ENCODE results near the gene QKI.

Gene QKI

DNA sequence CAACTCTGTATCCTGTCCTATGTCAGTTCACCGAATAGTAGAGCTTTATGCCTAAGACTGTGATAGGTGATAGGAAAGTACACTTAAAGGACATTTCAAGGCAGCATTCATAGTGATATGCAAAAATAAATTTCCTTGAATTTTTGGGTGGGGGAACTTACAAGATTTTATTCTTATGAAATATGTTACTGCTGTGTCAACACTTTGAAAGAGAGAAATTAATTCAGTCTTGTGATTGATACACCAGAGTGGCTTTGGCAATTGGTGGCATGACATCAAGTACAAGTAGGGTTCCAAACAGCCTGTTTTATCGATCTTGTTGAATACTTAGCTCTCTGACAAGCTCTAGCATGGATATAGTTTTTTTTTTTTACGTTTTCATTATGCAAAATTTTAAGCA, 72.3 kb downstream of the QKI start:
- no peak for DNase-seq (ENCODE audit: low read depth in 2 of 2)

DNA sequence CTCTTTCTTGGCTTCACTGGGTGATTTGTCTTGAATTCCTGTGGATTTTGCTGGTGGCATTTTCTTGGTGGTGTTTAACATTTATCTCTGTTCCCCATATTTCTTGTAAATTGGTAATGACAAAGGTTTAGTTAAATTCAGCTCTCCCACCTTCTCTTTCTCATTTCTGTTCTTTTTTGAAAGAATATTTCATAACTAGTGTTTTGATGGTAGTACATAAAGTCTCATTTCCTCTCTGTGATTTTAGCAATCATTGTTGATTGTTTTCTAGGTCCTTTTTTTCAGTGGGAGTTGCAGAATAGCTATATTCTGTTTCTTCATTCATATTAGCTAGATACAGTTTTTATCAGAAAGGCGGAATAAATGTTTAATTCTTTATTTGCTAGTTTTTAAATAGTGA, 73.1 kb downstream of the QKI start:
- no peak for DNase-seq (ENCODE audit: low read depth in 2 of 2)

DNA sequence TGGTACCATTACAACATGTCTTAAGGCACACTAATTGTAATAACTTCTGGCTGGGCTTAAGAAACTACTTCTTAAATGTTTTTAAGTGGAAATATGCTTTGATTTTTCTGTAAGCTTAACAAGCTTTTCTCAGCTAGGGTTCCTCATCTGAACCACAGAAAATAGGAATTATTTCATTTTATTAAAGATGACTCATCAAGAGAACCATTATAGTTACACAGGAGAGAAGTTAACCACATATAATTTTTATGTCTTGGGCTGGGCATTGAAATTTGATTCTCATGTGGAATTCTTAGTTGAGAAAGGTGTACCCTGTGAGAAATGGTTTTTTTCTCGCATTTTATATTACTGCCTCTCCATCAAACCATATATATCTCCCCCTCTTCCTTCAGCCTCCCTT, 75.1 kb downstream of the QKI start:
- DNase-seq (ENCODE audit: low read depth in 2 of 2) = no peak

DNA sequence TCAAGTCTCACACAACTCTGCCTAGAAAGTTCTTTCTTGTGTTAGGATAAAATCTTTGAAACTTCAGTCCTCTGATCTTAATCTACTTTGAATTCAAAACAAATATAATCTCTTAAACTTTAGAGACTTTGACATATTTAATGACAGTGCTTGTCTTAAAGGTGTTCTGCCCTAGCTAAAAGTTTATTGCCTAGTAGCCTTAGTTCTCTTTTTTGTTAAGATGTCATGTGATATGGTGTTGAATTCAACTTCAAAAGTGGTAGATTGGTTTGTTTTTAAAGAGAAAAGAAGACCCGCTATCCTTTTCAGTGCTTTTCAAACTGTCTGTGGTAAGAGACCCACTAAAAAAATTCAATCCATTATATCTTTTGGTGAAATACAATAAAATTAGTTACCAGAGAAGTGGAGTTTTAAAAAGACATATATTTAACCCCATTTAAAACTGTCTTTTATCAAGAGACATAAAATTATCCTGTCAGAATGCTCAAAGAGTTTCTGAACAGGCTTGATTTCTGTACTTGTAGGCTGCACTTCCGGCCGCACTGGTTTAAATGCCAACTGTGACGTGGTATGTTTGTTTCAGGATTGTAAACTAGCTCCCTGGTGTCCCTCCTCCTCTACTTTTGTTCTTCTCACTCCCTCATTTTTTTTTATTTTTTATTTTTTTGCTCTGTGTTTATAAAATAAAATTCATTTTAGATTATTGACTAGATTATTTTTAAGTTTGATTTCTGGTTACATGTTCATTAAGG, 76.5 kb downstream of the QKI start:
- no peak for DNase-seq (ENCODE audit: low read depth in 2 of 2)

DNA sequence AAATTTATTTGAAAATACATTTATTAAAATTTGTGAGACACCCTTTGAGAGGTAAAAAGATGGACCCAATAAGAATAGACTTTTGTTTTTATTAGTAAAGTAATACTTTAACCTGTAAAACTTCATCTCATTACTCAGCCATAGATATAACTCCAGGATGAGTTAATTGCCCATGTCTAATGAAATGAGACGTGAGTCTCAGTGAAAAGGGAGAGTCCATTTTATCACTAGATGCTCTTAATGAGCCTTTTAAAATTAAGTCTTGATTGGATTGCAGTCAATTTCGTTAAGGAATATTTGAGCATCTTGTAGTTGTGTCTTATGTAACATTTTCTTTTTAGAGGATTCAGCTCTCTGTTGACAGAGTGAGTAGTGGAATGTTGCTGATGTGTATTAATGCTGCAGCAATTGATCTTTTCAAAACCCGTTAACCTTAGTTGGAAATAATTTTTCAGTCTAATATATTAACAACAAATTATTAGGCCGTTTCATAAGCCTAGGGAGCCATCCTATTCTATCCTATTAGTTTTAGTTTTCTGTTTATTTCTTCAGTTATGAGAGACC, 77.3 kb downstream of the QKI start:
- DNase-seq (ENCODE audit: low read depth in 2 of 2) = no peak

DNA sequence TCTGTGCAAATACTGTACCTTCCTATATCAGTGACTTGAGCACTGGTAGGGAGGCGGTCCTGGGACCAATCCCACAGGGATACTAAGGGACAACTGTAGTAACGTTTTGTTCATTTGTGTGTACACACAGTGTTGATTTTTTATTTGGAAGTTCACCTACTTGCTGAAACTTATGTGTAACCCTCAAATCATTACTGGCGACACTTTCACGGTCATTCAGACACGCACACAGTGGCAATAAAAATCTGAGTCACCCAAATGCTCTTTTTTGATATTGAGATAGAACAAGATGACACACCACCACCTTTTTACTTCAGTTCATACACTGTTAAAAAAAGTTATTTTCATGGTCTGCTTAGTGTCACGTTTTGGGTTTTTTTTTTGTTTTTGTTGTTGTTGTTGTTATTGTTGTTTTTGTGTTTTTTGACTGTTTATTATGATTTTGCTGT, 79.8 kb downstream of the QKI start:
- no peak for DNase-seq (ENCODE audit: low read depth in 2 of 2)

DNA sequence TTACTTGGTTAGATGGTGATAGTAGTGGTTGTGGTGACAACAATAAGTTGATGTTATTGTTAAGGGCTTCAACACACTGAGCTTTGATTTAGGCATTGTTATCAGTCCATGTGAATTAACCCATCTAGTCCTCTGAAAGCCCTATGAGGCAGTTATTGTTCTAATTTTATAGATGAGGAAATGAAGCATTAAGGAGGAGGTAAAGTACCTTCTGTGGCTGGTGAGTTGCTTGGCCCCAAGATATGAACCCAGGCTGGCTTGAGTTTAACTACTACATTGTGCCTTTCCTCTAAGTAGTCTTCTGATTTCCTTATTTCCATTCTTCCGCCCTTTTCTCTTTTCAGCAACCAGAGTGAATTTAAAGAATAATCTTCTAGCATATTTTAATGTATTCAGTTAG, 81.7 kb downstream of the QKI start:
- no peak for DNase-seq (ENCODE audit: low read depth in 2 of 2)

DNA sequence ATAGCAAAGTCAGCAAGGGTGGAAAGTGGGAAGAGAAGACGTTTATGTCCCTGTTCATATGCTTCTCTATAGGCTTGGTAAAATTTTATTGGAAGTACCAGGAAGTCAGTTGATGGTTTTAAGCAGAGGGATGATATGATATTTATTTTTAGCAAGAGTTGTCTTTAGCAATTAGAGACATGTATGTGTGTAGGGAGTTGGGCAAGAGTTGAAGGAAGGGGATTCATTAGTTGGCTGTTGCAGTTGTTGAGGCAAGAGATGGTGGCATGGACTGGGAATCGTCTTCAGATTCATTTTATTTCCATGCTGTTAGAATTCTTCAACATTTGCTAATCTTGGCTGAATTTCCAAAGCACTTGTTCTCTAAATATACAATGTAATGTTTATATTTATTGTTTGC, 85.6 kb downstream of the QKI start:
- DNase-seq (ENCODE audit: low read depth in 2 of 2) = no peak

DNA sequence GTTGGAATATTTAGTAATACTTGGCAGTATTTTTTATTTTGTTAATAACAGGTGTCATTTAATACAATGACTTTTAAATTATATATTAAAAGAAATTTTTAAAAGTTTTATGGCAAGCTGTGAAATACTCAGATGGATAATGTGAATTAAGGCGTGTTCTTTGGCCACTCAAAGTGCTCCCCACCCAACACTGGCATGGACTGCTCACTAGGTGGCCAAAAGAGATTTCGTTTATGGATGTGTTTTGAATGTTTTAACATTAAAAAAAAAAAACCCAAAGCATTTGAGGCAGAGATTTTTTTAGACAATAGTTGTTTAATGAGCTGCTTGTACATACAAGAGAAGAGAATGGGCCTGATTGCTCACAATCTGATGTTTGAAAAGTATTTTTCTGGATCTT, 86.5 kb downstream of the QKI start:
- DNase-seq (ENCODE audit: low read depth in 2 of 2) = no peak

DNA sequence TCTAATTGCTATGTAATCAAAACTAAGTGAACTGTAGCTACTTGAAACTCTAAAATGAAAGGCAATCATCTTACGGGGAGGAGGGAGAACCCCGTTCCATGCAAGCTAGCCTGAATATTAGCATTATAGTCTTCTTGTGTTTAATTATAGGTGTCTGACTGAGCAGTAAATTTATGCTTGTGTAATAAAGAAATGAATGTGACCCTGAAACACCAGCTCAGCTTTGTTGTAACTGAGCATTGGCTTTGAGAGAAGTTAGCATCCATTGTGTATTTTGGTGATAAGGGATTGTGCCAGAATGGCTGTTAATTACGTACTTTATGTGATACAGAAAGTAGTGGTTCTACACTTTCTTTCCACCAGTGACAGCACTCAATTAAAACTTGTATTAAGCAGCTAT, 86.9 kb downstream of the QKI start:
- DNase-seq (ENCODE audit: low read depth in 2 of 2) = no peak

DNA sequence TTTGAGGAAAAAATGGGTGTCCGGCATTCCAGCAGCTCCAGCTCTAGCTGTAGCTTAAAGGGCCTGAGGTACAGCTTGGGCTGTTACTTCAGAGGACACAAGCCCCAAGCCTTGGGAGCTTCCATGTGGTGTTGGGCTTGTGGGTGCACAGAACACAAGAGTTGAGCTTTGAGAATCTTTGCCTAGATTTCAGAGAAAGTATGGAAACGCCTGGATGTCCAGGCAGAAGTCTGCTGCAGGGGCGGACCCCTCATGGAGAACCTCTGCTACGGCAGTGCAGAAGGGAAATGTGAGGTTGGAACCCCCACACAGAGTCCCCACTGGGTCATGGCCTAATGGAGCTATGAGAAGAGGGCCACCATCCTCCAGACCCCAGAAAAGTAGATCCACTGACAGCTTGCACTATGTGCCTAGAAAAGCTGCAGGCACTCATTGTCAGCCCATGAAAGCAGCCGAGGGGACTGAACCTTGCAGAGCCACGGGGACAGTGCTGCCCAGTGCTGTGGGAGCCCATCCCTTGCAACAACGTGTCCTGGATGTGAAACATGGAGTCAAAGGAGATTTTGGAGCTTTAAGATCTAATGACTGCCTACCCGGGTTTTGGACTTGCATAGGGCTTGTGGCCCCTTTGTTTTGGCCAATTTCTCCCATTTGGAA, 90.6 kb downstream of the QKI start:
- no peak for DNase-seq (ENCODE audit: low read depth in 2 of 2)

DNA sequence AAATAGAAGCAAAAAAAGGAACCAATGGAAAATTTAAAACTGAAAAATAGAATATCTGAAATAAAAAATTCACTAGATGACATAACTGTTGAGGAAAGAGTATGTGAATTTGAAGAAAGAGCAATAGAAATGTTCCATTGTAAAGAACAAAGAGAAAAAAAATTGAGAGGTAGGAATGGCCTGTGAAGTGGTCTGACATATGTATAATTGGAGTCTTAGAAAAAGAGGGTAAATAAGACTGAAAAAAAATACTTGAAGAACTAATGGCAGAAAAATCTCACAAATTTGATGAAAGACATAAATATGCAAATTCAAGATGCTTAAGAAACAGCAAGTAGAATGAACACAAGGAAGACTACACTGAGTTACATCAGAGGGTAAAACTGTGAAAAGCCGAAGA, 93.4 kb downstream of the QKI start:
- DNase-seq (ENCODE audit: low read depth in 2 of 2) = no peak

DNA sequence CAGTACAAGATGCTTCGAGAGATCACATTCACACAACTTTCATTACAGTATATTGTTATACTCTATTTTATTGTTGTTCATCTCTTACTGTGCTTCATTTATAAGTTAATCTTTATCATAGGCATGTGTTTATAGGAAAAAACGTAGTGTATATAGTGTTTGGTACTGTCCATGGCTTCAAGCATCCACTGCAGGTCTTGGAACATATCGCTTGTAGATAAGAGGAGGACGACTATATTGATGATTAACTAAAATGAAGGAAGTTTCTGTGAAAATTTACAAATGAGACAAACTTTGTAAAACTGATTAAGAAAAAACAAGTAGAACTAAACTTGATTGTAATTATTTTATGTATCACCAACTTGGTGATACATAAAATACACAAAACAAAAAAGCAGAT, 98.5 kb downstream of the QKI start:
- no peak for DNase-seq (ENCODE audit: low read depth in 2 of 2)

DNA sequence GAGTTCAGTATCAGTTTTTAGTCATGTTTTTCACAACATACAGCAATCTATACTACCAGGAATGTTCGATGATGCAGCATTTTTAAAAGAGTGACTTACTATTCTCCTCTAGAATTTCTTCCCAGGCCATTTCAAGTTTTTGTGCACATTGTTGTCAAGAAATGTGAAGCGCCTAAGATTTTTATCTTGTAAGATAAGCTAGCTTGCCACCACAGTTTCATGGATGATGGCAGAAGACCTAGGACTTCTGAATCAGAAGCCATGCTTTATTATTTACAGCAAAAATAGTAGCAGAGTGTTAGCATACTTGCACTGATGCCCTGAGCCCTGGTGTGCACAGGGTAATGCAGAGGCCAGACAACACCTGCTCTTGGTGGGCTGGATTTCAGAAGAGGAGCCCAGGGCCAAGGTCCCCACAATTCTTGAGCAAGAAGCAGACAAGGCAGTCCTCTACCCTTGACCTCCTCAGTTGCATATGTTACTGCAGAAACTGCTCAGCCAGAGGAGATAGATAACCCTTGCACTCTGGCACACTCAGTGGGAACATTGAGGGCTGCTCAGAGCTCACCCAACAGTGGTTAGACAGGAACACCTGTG, 99.2 kb downstream of the QKI start:
- no peak for DNase-seq (ENCODE audit: low read depth in 2 of 2)

DNA sequence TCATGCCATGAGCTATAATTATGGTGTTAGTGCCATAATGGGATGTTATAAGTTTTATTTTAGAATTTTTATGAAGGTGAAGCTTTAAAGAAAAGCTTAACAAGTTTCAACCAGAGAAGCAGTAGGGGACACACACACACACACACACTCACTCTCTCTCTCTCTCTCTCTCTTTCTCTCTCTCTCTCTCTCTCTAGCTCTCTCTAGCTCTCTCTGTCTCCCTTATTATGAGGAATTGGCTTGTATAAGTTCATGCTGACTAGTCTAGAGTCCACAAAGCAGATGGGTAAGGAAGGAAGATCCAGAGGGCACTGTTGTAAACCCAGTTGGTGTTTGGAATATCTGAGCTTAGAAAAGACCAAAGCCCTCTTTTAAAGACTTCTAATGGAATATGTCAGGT, 102.4 kb downstream of the QKI start:
- no peak for DNase-seq (ENCODE audit: low read depth in 2 of 2)

DNA sequence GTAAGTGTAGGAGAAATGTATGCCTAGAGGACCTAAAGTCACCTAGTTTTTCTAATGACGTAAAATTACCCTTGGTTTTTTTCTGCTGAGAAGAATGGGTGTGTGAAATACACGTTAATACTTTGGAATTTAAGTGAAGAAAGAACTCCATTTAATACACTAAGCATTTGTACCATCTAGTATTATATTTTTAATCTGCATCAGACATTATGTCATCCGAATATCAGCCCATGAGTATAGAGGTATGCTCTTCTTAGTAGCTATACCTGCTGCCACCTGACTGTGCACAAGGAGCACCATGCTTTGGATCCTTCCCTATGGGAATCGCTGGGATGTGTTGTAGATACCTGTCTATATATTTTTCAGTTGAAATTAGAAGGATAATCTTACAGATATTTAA, 106.4 kb downstream of the QKI start:
- DNase-seq (ENCODE audit: low read depth in 2 of 2) = no peak

DNA sequence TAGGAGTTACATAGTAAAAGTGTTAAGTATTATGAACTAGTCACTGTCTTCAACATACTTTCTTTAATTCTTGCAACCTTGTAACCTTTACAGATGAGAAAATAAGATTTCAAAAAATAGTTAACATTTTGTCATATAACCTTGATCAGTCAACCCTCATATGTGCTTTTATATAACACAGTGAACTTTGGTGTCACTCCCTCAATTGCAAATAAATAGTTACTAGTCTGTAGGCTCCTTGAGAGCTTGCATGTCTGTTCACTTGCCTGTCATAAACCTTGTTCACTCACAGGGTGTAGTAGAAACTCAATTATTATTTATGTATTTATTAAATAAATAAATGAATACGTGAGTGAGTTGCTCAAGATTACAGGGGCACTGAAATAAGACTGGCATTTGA, 107.5 kb downstream of the QKI start:
- no peak for DNase-seq (ENCODE audit: low read depth in 2 of 2)

DNA sequence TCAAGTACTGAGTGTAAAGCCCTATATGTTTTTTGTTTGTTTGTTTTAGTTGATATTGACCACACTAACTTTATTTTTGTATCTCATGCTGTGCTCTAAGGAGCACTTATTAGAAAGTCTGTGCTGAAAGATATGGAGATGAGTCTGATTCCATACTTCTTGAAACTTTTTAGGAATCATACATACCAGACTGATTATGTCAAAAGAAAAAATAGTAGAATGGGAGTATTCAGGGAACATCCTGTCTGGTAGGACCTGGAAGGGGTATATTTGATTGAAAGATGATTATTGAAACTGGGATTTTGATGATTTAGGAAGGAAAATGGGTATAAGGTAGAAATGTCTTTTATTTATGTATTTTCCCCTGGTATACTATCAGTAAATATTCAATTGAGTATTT, 111.4 kb downstream of the QKI start:
- DNase-seq (ENCODE audit: low read depth in 2 of 2) = no peak

DNA sequence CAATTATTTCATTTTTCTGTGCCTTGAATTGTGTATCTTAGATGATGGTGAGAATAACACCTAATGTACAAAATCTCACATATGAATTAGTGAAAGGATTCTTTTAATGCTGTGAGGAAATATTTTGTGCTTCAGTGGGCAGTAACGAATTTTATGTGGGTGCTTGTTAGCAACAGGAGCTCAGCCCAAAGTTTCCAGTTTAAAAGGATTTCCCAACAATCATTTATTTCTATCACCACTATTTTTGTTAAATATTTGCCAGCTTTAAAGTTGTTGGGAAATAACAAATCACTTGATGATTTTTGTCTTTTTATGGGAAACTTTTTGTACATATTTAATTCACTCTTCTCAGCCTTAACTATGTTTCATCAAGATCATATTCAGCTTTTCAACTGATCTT, 111.8 kb downstream of the QKI start:
- DNase-seq (ENCODE audit: low read depth in 2 of 2) = no peak

DNA sequence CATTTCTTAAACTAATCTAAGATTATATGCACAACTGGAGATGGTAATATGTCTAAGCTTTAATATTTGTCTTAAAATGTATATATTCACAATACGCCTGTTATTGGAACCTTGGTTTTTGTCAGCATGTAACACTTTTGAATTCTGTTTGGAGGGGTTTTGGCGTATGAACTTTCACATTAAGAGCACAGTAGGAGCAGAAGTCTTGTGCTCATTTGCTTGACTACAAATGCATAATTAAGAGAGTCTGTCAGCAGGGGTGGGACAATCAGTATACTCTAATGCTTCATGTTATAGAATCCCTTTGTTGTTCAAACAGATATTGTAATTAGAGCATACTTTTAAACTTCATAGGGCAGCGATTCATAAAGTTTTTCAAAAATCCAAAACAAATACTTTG, 112.8 kb downstream of the QKI start:
- no peak for DNase-seq (ENCODE audit: low read depth in 2 of 2)

DNA sequence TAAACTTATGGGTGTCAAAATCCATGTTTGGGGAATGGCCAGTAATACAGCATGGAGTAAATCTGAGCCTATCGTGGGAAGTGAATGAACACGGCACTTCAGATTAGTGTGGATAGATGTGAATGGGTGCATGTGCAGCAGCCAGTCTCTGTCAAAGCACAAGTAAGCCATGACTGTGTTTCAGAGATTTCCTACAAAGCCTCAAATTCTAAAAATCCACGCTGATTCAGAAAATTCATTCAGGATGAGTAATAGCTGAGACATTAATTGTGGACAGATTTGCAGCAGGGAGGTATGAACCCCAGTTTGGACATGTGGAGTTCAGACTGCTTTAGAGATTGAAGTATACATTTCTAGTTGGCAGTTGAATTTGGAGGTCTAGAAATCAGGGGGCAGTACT, 115.1 kb downstream of the QKI start:
- DNase-seq (ENCODE audit: low read depth in 2 of 2) = no peak

DNA sequence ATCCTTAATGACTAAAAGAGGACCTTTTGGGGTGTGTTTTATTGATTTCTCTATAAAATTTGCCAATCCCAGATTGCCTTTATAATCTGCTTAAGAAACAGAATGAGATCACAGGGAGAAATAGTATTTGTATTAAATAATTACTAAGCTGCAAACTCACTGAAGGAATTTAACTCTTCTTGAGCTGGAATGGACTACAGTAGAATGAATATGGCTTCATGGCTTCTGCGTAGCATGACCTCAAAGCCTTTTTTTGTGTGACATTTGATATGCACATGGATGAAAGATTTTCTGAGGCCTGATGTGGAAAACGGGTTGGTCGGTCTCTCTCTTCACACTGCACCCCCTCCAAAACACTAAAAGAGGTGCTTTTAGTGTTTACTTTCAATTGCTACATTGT, 115.9 kb downstream of the QKI start:
- no peak for DNase-seq (ENCODE audit: low read depth in 2 of 2)

DNA sequence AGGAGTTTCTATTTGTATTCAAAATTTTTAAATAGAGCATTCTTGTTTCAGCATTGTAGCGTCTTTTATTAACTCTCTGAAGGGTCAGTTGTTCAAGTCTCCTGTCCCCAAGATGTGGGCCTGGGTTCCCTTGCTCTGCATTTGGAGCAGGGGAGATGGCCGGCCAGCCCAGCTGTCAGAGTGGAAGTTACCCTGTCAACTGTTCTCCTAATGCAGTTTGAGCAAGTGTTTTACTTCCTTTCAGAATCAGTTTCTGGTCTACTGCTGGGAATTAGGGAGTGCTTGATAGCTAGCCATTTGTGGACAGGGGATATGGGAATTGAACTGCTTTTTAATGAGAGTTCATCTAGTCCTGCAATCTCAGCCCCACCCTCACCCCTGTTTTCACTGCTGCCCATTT, 116.6 kb downstream of the QKI start:
- DNase-seq (ENCODE audit: low read depth in 2 of 2) = no peak
